ENCODE measurements around the gene GJB3.

DNA sequence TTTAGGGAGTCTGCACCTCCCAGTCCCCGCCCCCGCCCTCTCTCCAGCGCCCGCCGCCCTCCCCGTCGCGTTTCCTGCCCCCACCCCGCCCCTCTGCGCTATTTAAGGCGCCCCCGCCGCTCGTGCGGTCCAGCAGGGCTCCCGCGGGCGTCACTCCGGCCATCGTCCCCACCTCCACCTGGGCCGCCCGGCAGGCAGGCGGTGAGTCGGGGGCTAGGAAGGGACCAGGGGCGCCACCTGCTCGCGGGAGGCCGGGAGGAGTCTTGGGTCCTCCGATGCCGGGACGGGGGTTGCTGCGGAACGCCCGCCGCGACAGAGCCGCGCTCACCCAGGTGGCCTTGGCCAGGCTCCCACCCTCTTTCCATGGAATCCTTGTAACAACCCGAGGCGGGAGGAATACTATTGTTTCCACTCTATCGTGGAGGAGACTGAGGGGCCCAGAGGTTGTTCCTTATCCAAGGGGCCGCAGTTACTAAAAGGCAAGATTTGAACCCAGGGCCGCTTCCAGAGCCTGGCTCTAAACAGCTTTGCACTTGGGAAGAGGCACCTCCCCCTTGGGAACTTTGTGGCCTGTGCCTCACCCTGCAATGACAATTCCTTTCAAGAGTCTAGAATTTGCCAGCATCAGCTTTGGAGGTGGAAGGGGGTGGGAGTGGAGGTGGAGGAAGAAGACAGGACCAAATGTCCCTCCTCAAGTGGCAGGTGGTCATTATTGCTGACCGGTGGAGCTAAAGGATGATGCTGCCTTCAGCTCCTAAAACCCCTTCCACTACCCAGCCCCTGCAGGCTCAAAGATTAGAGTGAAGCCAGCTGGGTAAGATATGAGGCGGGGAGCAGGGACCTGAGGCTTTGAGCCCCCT, 12.1 kb downstream of the GJB3 start, which contains the start of gene GJA4:
- TF ChIP-seq, protein P1, sequence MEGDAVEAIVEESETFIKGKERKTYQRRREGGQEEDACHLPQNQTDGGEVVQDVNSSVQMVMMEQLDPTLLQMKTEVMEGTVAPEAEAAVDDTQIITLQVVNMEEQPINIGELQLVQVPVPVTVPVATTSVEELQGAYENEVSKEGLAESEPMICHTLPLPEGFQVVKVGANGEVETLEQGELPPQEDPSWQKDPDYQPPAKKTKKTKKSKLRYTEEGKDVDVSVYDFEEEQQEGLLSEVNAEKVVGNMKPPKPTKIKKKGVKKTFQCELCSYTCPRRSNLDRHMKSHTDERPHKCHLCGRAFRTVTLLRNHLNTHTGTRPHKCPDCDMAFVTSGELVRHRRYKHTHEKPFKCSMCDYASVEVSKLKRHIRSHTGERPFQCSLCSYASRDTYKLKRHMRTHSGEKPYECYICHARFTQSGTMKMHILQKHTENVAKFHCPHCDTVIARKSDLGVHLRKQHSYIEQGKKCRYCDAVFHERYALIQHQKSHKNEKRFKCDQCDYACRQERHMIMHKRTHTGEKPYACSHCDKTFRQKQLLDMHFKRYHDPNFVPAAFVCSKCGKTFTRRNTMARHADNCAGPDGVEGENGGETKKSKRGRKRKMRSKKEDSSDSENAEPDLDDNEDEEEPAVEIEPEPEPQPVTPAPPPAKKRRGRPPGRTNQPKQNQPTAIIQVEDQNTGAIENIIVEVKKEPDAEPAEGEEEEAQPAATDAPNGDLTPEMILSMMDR (conservative IDR thresholded peaks at IDR 0.05) = no peak
- no peak for TF ChIP-seq EZH2 (IDR thresholded peaks at IDR 0.05; ENCODE audit: low read depth)
